Endodermal cell (in vitro differentiated cells): ENCODE data around the gene GDF7. TPM values are rescaled to one million over a fixed set of nuclear protein-coding genes. Genes with fewer than 3 reads are reported as not detected.

ENCODE experiments used
- DNase-seq: peaks from one replicate; pipeline ENCODE4 v3.0.0-alpha.2; 2017
- H3K27ac ChIP-seq: 2 replicates; pipeline ENCODE4 v1.5.1; 2013; ENCODE audit warnings: mild to moderate bottlenecking, low read depth, low read length, moderate library complexity
- H3K27me3 ChIP-seq: 2 replicates; pipeline ENCODE4 v1.6.1; 2013; ENCODE audit warnings: mild to moderate bottlenecking, low read length, moderate library complexity; ENCODE audit not compliant: insufficient read depth, control insufficient read depth, poor library complexity, severe bottlenecking
- H3K36me3 ChIP-seq: 2 replicates; pipeline ENCODE4 v1.7.0; 2013; ENCODE audit warnings: mild to moderate bottlenecking, low read length, moderate library complexity; ENCODE audit not compliant: control insufficient read depth, insufficient read depth
- H3K4me1 ChIP-seq: one replicate; pipeline ENCODE4 v1.7.0; 2013; ENCODE audit warnings: low read length; ENCODE audit not compliant: control insufficient read depth, insufficient read depth
- H3K4me3 ChIP-seq: 2 replicates; pipeline ENCODE4 v1.5.1; 2013; ENCODE audit warnings: mild to moderate bottlenecking, low read length, moderate library complexity
- H3K9ac ChIP-seq: 2 replicates; pipeline ENCODE4 v1.6.1; 2013; ENCODE audit warnings: mild to moderate bottlenecking, low read length, moderate library complexity; ENCODE audit not compliant: poor library complexity, severe bottlenecking; ENCODE audit errors: extremely low read depth
- H3K9me3 ChIP-seq: 2 replicates; pipeline ENCODE4 v1.6.1; 2013; ENCODE audit warnings: mild to moderate bottlenecking, low read length, moderate library complexity; ENCODE audit not compliant: control insufficient read depth
- H3K27ac Mint-ChIP-seq: 2 replicates; pipeline ENCODE4 v1.8.0; 2020; ENCODE audit warnings: mixed read lengths
- H3K27me3 Mint-ChIP-seq: 2 replicates; pipeline ENCODE4 v1.8.0; 2021; ENCODE audit warnings: mild to moderate bottlenecking, mixed read lengths; ENCODE audit not compliant: insufficient read depth
- H3K36me3 Mint-ChIP-seq: 2 replicates; pipeline ENCODE4 v1.8.0; 2020; ENCODE audit warnings: low read depth, mixed read lengths
- H3K4me1 Mint-ChIP-seq: 2 replicates; pipeline ENCODE4 v1.8.0; 2020; ENCODE audit warnings: mixed read lengths
- H3K4me3 Mint-ChIP-seq: 2 replicates; pipeline ENCODE4 v1.8.0; 2020; ENCODE audit warnings: mild to moderate bottlenecking, moderate library complexity, mixed read lengths
- H3K9me3 Mint-ChIP-seq: 2 replicates; pipeline ENCODE4 v1.8.0; 2020; ENCODE audit warnings: mild to moderate bottlenecking, mixed read lengths
- CTCF ChIP-seq: fragments of 200-600 bp; sonication (generic); conservative IDR thresholded peaks from 2 replicates; pipeline ENCODE4 v1.5.0; 2021; ENCODE audit warnings: antibody characterized with exemption, mild to moderate bottlenecking
- WGBS, 2 experiments: methylation state at CpG; one replicate each; pipeline versions ENCODE4 v1.1.5 to v1.1.7; 2013; ENCODE audit warnings: missing lambda C conversion rate in 2 of 2, mixed read lengths in 1 of 2; ENCODE audit not compliant: insufficient coverage in 1 of 2, insufficient read length in 1 of 2; 5-methylcytosine and 5-hydroxymethylcytosine counted together
- total RNA-seq, 2 donors: library from RNA; stranded (reverse); fragmentation: NEBNext Ultra II Directional in 1 of 2; extraction: Animal tissue kit (Norgen Biotek cat#: 25700) in 1 of 2; gene quantifications; 2 replicates in 1 of 2; 3 replicates in 1 of 2; pipeline ENCODE4 v1.2.1, GENCODE V29; 2021

GDF7 gene
- total RNA-seq, 2 donors from 2014 or later, result 0.07 to 0.09 TPM

- peaks cover 50% of the 10 kb centered on the region for H3K27me3 Mint-ChIP-seq
- H3K27ac Mint-ChIP-seq, result no peak overlapping the region
- peak; percentile 36 for DNase-seq
- H3K9me3 Mint-ChIP-seq, result peaks cover 15% of the 10 kb centered on the region
- H3K36me3 ChIP-seq, result no peaks in the 10 kb centered on the region
- 85 to 87% methylated on average over 9 to 11 of the region's 11 CpGs for WGBS, 2 experiments
- H3K9me3 ChIP-seq, result no peaks in the 10 kb centered on the region
- H3K4me1 ChIP-seq, result no peaks in the 10 kb centered on the region
- H3K4me3 Mint-ChIP-seq, result no peak overlapping the region
- no peak overlapping the region for H3K4me3 ChIP-seq
- H3K9ac ChIP-seq, result no peak overlapping the region
- peaks cover 56% of the 10 kb centered on the region for H3K27me3 ChIP-seq
- H3K27ac ChIP-seq, result no peak overlapping the region
- peaks cover 9% of the 10 kb centered on the region for H3K4me1 Mint-ChIP-seq
- no peak for TF ChIP-seq CTCF
- H3K36me3 Mint-ChIP-seq, result no peaks in the 10 kb centered on the region
These were observed 7.5 kb downstream of the GDF7 start for GRCh38 chr2:20674309-20674965.

GRCh38 chr2:20674974-20675679, 8.2 kb downstream of the GDF7 start:
- WGBS, 2 experiments, result 69 to 72% methylated on average over 10 to 16 of the region's 16 CpGs
- H3K4me3 ChIP-seq, result no peak overlapping the region
- H3K27me3 ChIP-seq, result peaks cover 49% of the 10 kb centered on the region
- no peaks in the 10 kb centered on the region for H3K36me3 ChIP-seq
- Mint-ChIP-seq H3K27me3 (peaks cover 43% of the 10 kb centered on the region), H3K27ac (peak overlapping the region; percentile 48), H3K4me3 (no peak overlapping the region), H3K9me3 (peaks cover 11% of the 10 kb centered on the region), H3K4me1 (peaks cover 9% of the 10 kb centered on the region), H3K36me3 (no peaks in the 10 kb centered on the region)
- no peaks in the 10 kb centered on the region for H3K4me1 ChIP-seq
- no peak overlapping the region for H3K27ac ChIP-seq
- no peak overlapping the region for H3K9ac ChIP-seq
- DNase-seq, result peak; percentile 51
- H3K9me3 ChIP-seq, result no peaks in the 10 kb centered on the region
- TF ChIP-seq CTCF, result no peak

GRCh38 chr2:20675701-20676352, 8.9 kb downstream of the GDF7 start:
- DNase-seq, result peak; percentile 83
- Histone ChIP-seq H3K9ac (no peak overlapping the region), H3K27me3 (peaks cover 42% of the 10 kb centered on the region), H3K4me1 (no peaks in the 10 kb centered on the region), H3K4me3 (no peak overlapping the region), H3K27ac (no peak overlapping the region), H3K9me3 (no peaks in the 10 kb centered on the region), H3K36me3 (peaks cover 4% of the 10 kb centered on the region)
- Mint-ChIP-seq H3K36me3 (no peaks in the 10 kb centered on the region), H3K27me3 (peaks cover 36% of the 10 kb centered on the region), H3K9me3 (peaks cover 8% of the 10 kb centered on the region), H3K27ac (peak overlapping the region; percentile 75), H3K4me1 (peaks cover 9% of the 10 kb centered on the region), H3K4me3 (no peak overlapping the region)
- WGBS, 2 experiments, result 82 to 92% methylated on average over 2 to 6 of the region's 6 CpGs
- no peak for TF ChIP-seq CTCF
